Immature natural killer cell (primary cell): Measurements from ENCODE around the gene RAP1GDS1. TPM values are rescaled to one million over a fixed set of nuclear protein-coding genes. Genes with fewer than 3 reads are reported as not detected.
"Not testable (repeated sequence)": the region's sequence is repeated elsewhere in the genome, so short reads cannot be mapped to it uniquely, and the experiment has no call there.

ENCODE experiments used
- DNase-seq, 3 donors: peaks; one replicate each; pipeline ENCODE4 v3.0.0; 2022; ENCODE audit warnings: mixed read lengths in 1 of 3
- H3K27ac Mint-ChIP-seq, 6 donors: one replicate each; pipeline ENCODE4 v1.8.0; 2020; ENCODE audit warnings: mixed read lengths in 6 of 6, mild to moderate bottlenecking in 5 of 6, inconsistent platforms in 4 of 6, moderate library complexity in 3 of 6
- H3K27me3 Mint-ChIP-seq, 3 donors: one replicate each; pipeline ENCODE4 v1.8.0; 2020 to 2021; ENCODE audit warnings: low read depth in 3 of 3, mild to moderate bottlenecking in 3 of 3, mixed read lengths in 3 of 3, moderate library complexity in 3 of 3, inconsistent platforms in 1 of 3
- H3K36me3 Mint-ChIP-seq, 3 donors: one replicate each; pipeline ENCODE4 v1.8.0; 2020; ENCODE audit warnings: mixed read lengths in 3 of 3, inconsistent platforms in 2 of 3, mild to moderate bottlenecking in 2 of 3
- H3K4me1 Mint-ChIP-seq, 2 donors: one replicate each; pipeline ENCODE4 v1.8.0; 2020; ENCODE audit warnings: inconsistent platforms in 2 of 2, mild to moderate bottlenecking in 2 of 2, mixed read lengths in 2 of 2, moderate library complexity in 1 of 2
- H3K4me3 Mint-ChIP-seq, 5 donors: one replicate each; pipeline ENCODE4 v1.8.0; 2020; ENCODE audit warnings: mild to moderate bottlenecking in 5 of 5, mixed read lengths in 5 of 5, inconsistent platforms in 3 of 5, moderate library complexity in 3 of 5
- H3K9me3 Mint-ChIP-seq, 6 donors: one replicate each; pipeline ENCODE4 v1.8.0; 2020; ENCODE audit warnings: mild to moderate bottlenecking in 6 of 6, mixed read lengths in 6 of 6, inconsistent platforms in 4 of 6, moderate library complexity in 3 of 6
- polyA plus RNA-seq, 3 donors: library from polyadenylated mRNA; unstranded; fragments of 300-500 nt; fragmentation: Illumina TruSeq; gene quantifications; one replicate each; pipeline ENCODE4 v1.2.3, GENCODE V29; 2021

RAP1GDS1 gene
- polyA plus RNA-seq, 3 donors from 2014 or later, result 50.4 to 85.0 (median 54.8) TPM

DNA sequence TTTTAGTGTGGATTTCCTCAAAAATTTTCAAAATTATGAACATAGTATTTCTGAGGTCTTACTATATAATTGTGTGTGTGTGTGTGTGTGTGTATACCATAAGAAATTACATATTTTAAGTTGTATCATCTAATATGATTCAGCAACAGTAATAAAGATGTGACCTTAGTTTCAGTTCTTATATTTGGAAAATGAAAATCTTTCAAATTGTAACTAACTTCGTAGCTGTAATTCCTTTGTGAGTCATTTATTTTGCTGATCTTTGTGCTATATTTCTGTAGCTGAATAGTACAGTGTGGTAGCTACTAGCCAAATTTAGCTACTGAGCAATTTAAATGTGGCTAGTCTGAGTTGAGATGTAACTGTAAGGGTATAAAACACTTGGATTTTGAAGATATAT, 116.4 kb downstream of the RAP1GDS1 start:
- Mint-ChIP-seq H3K9me3 (no peaks in the 10 kb centered on the region), H3K36me3 (peaks cover 4 to 19% (median 13%) of the 10 kb centered on the region in 3 donors), H3K27me3 (no peaks in the 10 kb centered on the region), H3K4me3 (no peak overlapping the region), H3K4me1 (peaks cover 1 to 7% of the 10 kb centered on the region in 2 donors), H3K27ac (no peak overlapping the region)
- DNase-seq, result no peak

DNA sequence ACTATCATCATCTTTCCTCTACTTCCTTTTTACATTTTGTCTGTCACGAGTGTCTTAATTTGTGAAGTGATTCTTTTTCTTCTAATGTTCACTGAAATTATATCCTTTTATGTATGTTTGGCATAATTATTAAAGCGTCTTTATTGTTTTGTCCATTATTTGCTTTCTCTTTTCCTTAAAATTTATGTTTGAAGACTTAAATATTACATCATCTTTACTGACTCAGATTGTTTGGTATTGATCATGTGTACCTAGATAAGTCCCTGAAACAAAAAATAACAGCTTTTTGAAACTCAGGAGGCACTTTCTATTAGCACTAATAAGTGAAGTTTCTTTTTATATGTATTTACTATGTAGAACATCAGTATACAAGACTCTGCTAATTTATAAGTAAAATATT, 120.1 kb downstream of the RAP1GDS1 start:
- Mint-ChIP-seq H3K36me3 (peaks cover 0 to 6% (median 4%) of the 10 kb centered on the region in 3 donors), H3K4me1 (peaks cover 0 to 7% of the 10 kb centered on the region in 2 donors), H3K4me3 (no peak overlapping the region), H3K27me3 (no peaks in the 10 kb centered on the region), H3K27ac (no peak overlapping the region), H3K9me3 (no peaks in the 10 kb centered on the region)
- no peak for DNase-seq

DNA sequence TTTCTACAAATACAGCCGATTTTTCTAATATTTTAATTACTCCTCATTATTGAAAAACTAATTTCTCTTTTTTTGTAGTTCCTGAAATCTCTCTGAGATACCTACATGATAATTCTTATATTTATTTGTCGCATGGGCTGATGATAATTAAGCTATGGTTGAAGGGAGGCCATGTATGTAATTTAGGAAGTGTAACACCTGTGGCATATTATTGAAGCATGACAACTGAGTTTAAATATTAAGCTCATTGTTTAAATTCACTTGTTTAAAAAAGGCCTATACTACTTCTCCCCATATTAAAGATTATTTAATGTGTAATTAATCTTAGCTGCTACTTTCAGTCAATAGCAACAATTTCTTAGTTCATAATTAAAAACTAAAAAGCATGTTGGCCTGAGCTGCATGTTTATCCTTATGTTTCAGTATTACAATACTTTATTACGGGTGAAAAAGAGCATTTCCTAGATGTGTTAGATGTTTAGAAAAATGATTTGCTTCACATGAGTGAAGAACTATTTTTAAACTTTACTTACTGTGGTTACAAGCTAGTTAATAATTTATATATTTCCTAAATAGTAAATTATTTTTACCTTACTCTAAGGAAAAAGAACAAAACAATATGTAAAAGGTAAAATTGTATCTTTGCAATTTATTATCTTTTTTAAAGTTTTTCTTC, 122.4 kb downstream of the RAP1GDS1 start:
- DNase-seq, result no peak
- Mint-ChIP-seq H3K4me3 (no peak overlapping the region), H3K36me3 (peaks cover 4 to 13% (median 8%) of the 10 kb centered on the region in 3 donors), H3K27me3 (no peaks in the 10 kb centered on the region), H3K4me1 (no peaks in the 10 kb centered on the region), H3K9me3 (no peaks in the 10 kb centered on the region), H3K27ac (no peak overlapping the region)

DNA sequence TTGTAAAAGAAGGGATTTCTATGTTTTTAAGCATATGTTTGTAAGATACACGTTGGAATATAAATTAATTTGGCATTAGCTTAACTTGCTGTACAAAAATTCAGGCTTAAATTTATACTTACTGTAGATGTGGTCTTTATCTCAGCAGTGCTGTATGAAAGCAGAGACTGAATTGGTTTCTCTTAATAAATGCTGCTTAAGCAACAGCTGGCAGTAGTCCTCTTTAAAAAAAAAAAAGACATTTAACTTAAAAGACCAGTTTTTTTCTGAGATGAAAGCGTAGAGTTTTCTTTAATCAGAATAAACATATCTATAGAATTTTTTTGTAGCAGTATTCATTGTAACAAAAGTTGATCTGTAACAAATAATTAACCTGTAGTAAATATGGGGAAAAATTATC, 124.6 kb downstream of the RAP1GDS1 start:
- H3K27ac Mint-ChIP-seq, result no peak overlapping the region
- H3K4me1 Mint-ChIP-seq, result no peaks in the 10 kb centered on the region
- H3K9me3 Mint-ChIP-seq, result no peaks in the 10 kb centered on the region
- no peak overlapping the region for H3K4me3 Mint-ChIP-seq
- no peaks in the 10 kb centered on the region for H3K27me3 Mint-ChIP-seq
- peaks cover 0 to 15% (median 15%) of the 10 kb centered on the region in 3 donors for H3K36me3 Mint-ChIP-seq
- DNase-seq, result no peak

DNA sequence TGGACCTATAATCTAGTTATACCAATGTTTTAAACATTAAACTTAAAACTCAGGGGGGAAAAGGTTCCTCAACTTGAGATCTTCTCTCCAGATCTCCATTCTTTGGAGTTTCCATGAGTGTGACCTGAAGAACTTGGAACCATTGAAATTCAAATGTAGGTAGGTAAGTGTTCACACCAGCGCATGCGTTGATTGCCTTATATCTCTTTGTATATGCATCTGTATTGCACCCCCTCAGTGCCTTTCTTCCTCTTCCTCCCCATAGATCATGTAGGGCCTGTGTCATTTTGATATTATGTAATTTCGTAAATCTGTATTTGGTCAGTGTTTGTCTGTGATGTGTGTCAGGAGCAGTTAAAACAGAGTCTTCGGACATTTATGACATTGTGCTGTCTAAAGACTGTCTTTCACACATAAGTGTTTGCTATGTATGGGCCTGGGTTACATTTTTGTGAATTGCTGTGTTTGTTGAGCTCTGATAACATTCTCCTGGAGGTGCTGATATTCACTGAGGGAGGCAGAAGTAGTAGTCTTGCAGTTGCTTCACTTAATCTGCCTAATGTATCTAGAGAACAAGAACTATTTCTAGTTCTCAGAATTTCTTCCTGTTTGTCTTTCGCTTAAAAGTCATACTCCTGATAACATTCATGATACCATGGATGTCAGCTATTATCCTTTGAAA, 126.3 kb downstream of the RAP1GDS1 start:
- no peak for DNase-seq
- Mint-ChIP-seq H3K27ac (no peak overlapping the region), H3K27me3 (no peaks in the 10 kb centered on the region), H3K4me1 (no peaks in the 10 kb centered on the region), H3K4me3 (no peak overlapping the region), H3K36me3 (peaks cover 0 to 15% (median 15%) of the 10 kb centered on the region in 3 donors), H3K9me3 (no peaks in the 10 kb centered on the region)

DNA sequence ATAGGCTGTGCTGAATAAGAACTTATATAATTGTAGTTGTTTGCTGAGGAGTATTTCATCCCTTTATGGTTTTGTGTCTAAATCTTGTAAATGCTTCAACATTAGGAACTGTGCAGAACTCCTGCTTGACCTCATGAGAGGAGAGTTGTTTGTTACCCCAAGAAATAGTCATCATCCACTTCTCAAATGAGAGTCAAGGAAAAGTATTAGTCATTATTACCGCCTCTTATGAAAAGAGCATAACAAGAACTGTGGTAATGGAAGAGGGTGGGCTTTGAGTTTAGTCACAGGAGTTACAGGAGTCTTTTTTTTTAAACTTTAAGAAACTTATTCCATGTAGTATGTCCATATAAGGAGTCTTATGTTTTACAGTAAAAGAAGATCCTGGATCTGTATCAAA, 132.9 kb downstream of the RAP1GDS1 start:
- H3K4me1 Mint-ChIP-seq, result no peaks in the 10 kb centered on the region
- H3K27me3 Mint-ChIP-seq, result peaks cover 0 to 3% (median 0%) of the 10 kb centered on the region in 3 donors
- DNase-seq, result no peak
- no peak overlapping the region for H3K4me3 Mint-ChIP-seq
- peaks cover 34 to 46% (median 43%) of the 10 kb centered on the region in 3 donors for H3K36me3 Mint-ChIP-seq
- H3K9me3 Mint-ChIP-seq, result peaks cover 0 to 3% (median 0%) of the 10 kb centered on the region in 6 donors
- H3K27ac Mint-ChIP-seq, result no peak overlapping the region

DNA sequence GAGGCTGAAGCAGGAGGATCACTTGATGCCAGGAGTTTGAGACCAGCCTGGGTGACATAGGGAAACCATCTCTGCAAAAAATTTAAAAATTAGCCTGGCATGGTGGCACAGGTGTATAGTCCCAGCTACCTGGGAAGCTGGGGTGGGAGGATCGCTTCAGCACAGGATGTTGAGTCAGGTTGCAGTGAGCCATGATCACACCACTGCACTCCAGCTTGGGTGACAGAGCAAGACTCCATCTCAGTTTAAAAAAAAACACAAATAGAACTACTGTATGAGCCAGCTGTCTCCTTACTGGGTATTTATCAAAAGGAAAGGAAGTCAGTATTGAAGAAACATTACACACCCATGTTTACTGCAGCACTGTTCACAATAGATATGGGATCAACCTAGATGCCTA, 138.7 kb downstream of the RAP1GDS1 start:
- H3K27me3 Mint-ChIP-seq, result peaks cover 0 to 4% (median 3%) of the 10 kb centered on the region in 3 donors
- no peak for DNase-seq
- no peak overlapping the region for H3K27ac Mint-ChIP-seq
- H3K36me3 Mint-ChIP-seq, result peaks cover 18 to 37% (median 27%) of the 10 kb centered on the region in 3 donors
- no peaks in the 10 kb centered on the region for H3K4me1 Mint-ChIP-seq
- no peak overlapping the region for H3K4me3 Mint-ChIP-seq
- peaks cover 0 to 3% (median 0%) of the 10 kb centered on the region in 6 donors for H3K9me3 Mint-ChIP-seq

DNA sequence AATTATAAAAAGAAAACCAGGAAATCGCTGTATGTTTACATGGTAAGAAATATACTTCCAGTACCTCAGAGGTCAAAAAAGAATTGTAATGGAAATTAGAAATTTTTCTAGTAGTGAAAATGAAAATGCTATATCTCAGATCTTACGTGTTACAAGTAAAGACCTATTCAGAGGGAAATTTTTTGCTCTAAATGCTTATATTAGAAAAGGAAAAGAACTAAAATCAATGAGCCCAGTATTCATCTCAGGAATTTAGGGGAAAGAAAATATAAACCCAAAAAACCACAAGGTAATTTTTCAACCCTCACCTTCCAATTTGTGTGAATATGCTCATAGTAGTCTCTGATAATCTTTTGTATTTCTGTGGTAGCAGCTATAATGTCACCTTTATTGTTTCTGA, 145.6 kb downstream of the RAP1GDS1 start:
- Mint-ChIP-seq H3K9me3 (peaks cover 0 to 2% (median 0%) of the 10 kb centered on the region in 6 donors), H3K4me3 (no peak overlapping the region), H3K27me3 (no peaks in the 10 kb centered on the region), H3K4me1 (peaks cover 4 to 6% of the 10 kb centered on the region in 2 donors), H3K36me3 (peaks cover 5 to 23% (median 22%) of the 10 kb centered on the region in 3 donors), H3K27ac (no peak overlapping the region)
- no peak for DNase-seq

DNA sequence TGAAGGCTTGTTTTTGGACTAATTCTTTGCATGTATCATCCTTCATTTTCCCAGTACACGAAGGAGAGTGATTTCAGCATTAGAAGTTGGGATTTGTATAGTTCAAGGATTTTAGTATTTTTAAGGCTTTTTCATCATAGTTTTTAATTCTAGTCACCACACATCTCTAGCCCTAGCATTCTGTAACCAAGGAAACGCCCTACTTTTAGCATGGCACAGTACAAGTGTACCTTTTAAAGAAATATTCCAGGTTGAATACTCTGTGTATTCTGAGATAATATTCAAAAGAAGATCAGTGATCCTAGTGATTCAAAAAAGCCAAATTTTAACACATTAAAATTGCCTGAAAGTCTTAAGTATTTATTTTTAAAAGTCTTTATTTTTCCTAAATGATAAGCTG, 150.5 kb downstream of the RAP1GDS1 start:
- H3K4me3 Mint-ChIP-seq, result no peak overlapping the region
- peaks cover 12 to 38% (median 26%) of the 10 kb centered on the region in 3 donors for H3K36me3 Mint-ChIP-seq
- H3K27ac Mint-ChIP-seq, result peak overlapping the region in 1 of 6 donors; percentile 38
- DNase-seq, result no peak
- peaks cover 6% of the 10 kb centered on the region in 2 donors for H3K4me1 Mint-ChIP-seq
- H3K9me3 Mint-ChIP-seq, result peaks cover 7 to 10% (median 9%) of the 10 kb centered on the region in 6 donors
- peaks cover 0 to 3% (median 0%) of the 10 kb centered on the region in 3 donors for H3K27me3 Mint-ChIP-seq

DNA sequence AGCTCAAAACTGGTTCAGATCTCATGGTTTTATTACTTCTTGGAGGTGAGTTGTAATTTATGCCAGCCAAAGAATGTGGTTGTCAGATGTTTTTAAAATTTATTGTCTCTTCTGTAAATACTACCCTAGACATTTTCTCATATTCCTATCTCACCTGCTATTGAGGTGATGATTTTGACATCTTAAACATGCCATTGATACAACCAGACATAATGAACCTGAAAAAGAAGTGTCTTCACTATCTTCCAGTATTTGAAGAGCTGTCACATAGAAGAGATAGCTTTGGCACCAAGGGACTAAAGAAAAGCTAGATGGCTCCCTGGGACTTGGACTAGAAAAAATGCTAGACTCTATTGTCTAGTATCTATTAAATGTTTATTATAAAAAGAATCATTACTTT, 155.7 kb downstream of the RAP1GDS1 start:
- peaks cover 28 to 47% (median 32%) of the 10 kb centered on the region in 3 donors for H3K36me3 Mint-ChIP-seq
- H3K4me1 Mint-ChIP-seq, result peaks cover 0 to 2% of the 10 kb centered on the region in 2 donors
- no peak overlapping the region for H3K27ac Mint-ChIP-seq
- no peak overlapping the region for H3K4me3 Mint-ChIP-seq
- peaks cover 7 to 10% (median 9%) of the 10 kb centered on the region in 6 donors for H3K9me3 Mint-ChIP-seq
- DNase-seq, result no peak
- H3K27me3 Mint-ChIP-seq, result peaks cover 0 to 3% (median 0%) of the 10 kb centered on the region in 3 donors

DNA sequence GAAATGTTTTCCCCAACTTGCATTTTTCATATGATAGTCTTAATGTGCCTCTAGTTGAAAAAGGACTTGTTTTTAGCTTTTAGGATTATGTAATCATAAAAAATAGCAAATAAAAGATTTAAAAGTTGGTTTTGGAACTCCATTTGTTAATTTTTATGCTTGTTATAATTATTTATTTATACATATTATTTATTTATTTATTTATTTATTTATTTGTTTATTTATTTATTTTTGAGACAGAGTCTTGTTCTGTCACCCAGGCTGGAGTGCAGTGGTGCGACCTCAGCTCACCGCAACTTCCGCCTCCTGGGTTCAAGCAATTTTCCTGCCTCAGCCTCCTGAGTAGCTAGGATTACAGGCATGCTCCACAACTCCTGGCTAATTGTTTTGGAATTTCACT, 159.0 kb downstream of the RAP1GDS1 start:
- H3K27ac Mint-ChIP-seq, DNase-seq, H3K27me3 Mint-ChIP-seq, H3K4me3 Mint-ChIP-seq, H3K9me3 Mint-ChIP-seq, H3K4me1 Mint-ChIP-seq: not testable (repeated sequence)
- H3K36me3 Mint-ChIP-seq, result peaks cover 41 to 63% (median 52%) of the 10 kb centered on the region in 3 donors

DNA sequence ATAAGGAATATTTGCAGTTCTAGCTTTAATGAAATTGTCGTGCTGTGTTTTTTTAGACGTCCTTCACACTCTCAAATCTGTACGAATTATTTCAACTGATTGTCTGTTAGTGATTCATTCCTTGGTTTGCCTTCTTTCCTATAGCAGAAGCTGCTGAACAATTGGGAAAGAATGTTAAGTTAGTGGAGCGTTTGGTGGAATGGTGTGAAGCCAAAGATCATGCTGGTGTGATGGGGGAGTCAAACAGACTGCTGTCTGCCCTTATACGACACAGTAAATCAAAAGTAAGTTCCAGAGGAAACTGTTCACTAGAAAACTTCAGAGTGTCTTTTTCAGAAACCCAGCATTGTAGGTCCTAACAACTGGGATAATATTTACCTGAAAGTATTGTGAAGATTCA, 159.9 kb downstream of the RAP1GDS1 start:
- peaks cover 0 to 4% (median 0%) of the 10 kb centered on the region in 6 donors for H3K9me3 Mint-ChIP-seq
- no peak overlapping the region for H3K4me3 Mint-ChIP-seq
- no peak overlapping the region for H3K27ac Mint-ChIP-seq
- DNase-seq, result no peak
- H3K4me1 Mint-ChIP-seq, result peaks cover 0 to 8% of the 10 kb centered on the region in 2 donors
- peaks cover 46 to 63% (median 60%) of the 10 kb centered on the region in 3 donors for H3K36me3 Mint-ChIP-seq
- peaks cover 0 to 2% (median 0%) of the 10 kb centered on the region in 3 donors for H3K27me3 Mint-ChIP-seq

DNA sequence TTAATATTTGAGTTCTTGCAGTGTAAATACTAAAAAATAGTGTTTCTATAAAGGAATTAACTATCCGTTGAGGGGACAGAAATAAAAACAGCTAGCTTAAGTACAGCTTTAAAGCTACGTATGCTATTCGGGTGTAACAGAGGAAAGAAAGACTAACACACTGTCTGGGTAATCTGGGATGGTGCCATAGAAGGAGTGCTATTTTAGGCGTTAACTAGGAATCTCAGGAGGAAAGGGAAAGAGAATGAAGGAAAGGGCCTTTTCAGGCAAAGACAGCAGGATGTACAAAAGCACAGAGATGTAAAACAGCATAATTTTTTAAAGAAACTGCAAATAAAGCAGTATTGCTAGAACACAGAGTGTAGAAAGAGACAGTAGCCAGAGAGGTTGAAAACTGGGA, 161.8 kb downstream of the RAP1GDS1 start:
- Mint-ChIP-seq H3K4me1 (peaks cover 0 to 9% of the 10 kb centered on the region in 2 donors), H3K4me3 (no peak overlapping the region), H3K9me3 (peaks cover 0 to 4% (median 0%) of the 10 kb centered on the region in 6 donors), H3K36me3 (peaks cover 50 to 61% (median 57%) of the 10 kb centered on the region in 3 donors), H3K27me3 (peaks cover 0 to 2% (median 0%) of the 10 kb centered on the region in 3 donors), H3K27ac (no peak overlapping the region)
- DNase-seq, result no peak

DNA sequence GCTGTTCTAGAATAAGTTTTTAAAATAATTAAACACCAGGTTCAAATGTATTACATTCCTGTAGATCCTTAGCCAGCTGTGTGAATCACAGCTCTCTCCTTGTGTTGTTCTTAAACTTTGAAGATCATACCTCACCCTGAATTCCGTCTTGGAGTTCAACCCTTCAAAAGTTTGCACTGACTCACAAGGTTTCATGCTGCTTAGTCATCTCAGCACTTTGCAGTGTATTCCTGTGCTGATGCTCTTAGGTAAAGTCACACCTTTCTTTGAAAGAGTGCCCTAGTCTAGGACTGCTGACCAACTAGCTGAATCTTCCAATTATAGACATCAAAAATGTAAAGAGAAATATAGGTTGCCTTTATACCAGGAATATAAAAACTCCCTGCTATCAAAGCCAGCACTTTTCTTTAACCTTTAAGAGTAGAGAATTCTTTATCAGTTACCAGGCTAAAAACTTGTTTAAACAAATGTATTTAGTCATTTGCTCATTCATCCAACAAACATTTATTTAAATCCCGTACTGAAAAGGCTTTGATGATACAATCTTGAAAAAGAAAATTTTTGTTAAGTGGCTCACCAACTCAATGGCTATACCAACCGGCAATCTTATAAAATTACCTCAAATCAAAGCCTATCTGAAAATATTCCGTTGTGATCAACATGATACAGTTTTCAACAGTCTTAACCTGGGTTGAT, 169.7 kb downstream of the RAP1GDS1 start:
- Mint-ChIP-seq H3K4me1 (peaks cover 0 to 3% of the 10 kb centered on the region in 2 donors), H3K27ac (peak overlapping the region in 1 of 6 donors; percentile 40), H3K9me3 (no peaks in the 10 kb centered on the region), H3K36me3 (peaks cover 13 to 20% (median 16%) of the 10 kb centered on the region in 3 donors), H3K4me3 (no peak overlapping the region), H3K27me3 (no peaks in the 10 kb centered on the region)
- DNase-seq, result no peak
